OCI-LY1 (cell line): ENCODE data around the gene GOLGA3.

Experiments
- H2AFZ ChIP-seq: fragments of 200-600 bp; sonication (generic), shearing (Covaris generic); 2 replicates; pipeline ENCODE4 v1.6.0; 2014; ENCODE audit warnings: antibody characterized with exemption, mild to moderate bottlenecking, low read length
- H3F3A ChIP-seq: fragments of 200-600 bp; sonication (generic), shearing (Covaris generic); 2 replicates; pipeline ENCODE4 v1.6.0; 2014; ENCODE audit warnings: mild to moderate bottlenecking, antibody characterized with exemption, low read length, moderate library complexity; ENCODE audit not compliant: insufficient read depth
- H3K27ac ChIP-seq: fragments of 200-600 bp; sonication (generic); 2 replicates; pipeline ENCODE4 v1.5.1; 2014; ENCODE audit warnings: low read length, mixed run types, mild to moderate bottlenecking, low read depth; ENCODE audit not compliant: poor library complexity, severe bottlenecking
- H3K27me3 ChIP-seq: fragments of 200-600 bp; sonication (generic); 2 replicates; pipeline ENCODE4 v1.6.0; 2014; ENCODE audit warnings: antibody characterized with exemption, mild to moderate bottlenecking, low read length, moderate library complexity; ENCODE audit not compliant: insufficient read depth
- H3K36me3 ChIP-seq: fragments of 200-600 bp; sonication (generic); 2 replicates; pipeline ENCODE4 v1.6.1; 2014; ENCODE audit warnings: mild to moderate bottlenecking, antibody characterized with exemption, low read length, moderate library complexity, mixed read lengths; ENCODE audit not compliant: insufficient read depth
- H3K4me1 ChIP-seq: fragments of 200-600 bp; sonication (generic); 2 replicates; pipeline ENCODE4 v1.5.1; 2014; ENCODE audit warnings: mild to moderate bottlenecking, low read length, moderate library complexity; ENCODE audit not compliant: insufficient read depth, severe bottlenecking
- H3K4me2 ChIP-seq: fragments of 200-600 bp; sonication (generic), shearing (Covaris generic); 2 replicates; pipeline ENCODE4 v1.6.1; 2014; ENCODE audit warnings: low read length
- H3K4me3 ChIP-seq: fragments of 200-600 bp; sonication (generic); 2 replicates; pipeline ENCODE4 v1.5.1; 2014; ENCODE audit warnings: low read length, low read depth, mild to moderate bottlenecking, mixed read lengths; ENCODE audit not compliant: poor library complexity, severe bottlenecking
- H3K79me2 ChIP-seq: fragments of 200-600 bp; shearing (Covaris generic); 2 replicates; pipeline ENCODE4 v1.6.1; 2016; ENCODE audit warnings: mixed run types, low read length, mixed read lengths; ENCODE audit not compliant: insufficient read depth
- H3K9ac ChIP-seq: fragments of 200-600 bp; sonication (generic), shearing (Covaris generic); 2 replicates; pipeline ENCODE4 v1.6.1; 2014; ENCODE audit warnings: mild to moderate bottlenecking, low read length, mixed read lengths
- H3K9me2 ChIP-seq: fragments of 200-600 bp; sonication (generic), shearing (Covaris generic); 2 replicates; pipeline ENCODE4 v1.6.1; 2014; ENCODE audit warnings: low read depth, mild to moderate bottlenecking, low read length, mixed read lengths
- H3K9me3 ChIP-seq: fragments of 200-600 bp; shearing (Covaris generic); 2 replicates; pipeline ENCODE4 v1.6.1; 2014; ENCODE audit warnings: low read length, mixed read lengths
- H4K20me1 ChIP-seq: fragments of 200-600 bp; sonication (generic), shearing (Covaris generic); 2 replicates; pipeline ENCODE4 v1.6.0; 2016; ENCODE audit warnings: mild to moderate bottlenecking, low read length; ENCODE audit not compliant: insufficient read depth
- CTCF ChIP-seq: fragments of 200-600 bp; sonication (generic), shearing (Covaris generic); IDR thresholded peaks from 2 replicates; pipeline ENCODE4 v1.5.1; 2017; ENCODE audit warnings: mild to moderate bottlenecking, antibody characterized with exemption, low read length, moderate library complexity, mixed read lengths
- EZH2 ChIP-seq: fragments of 200-600 bp; sonication (generic), shearing (Covaris generic); IDR thresholded peaks from 2 replicates; pipeline ENCODE4 v1.8.0; 2017; ENCODE audit warnings: borderline replicate concordance, mixed run types, mild to moderate bottlenecking, antibody characterized with exemption, low read length, moderate library complexity, mixed read lengths

The GOLGA3 gene

GRCh38 chr12:132734206-132734605 lies 94.5 kb downstream of the GOLGA3 start:
- Histone ChIP-seq H3K9me3 (no peaks in the 10 kb centered on the region), H3K4me1 (no peaks in the 10 kb centered on the region), H4K20me1 (no peaks in the 10 kb centered on the region), H3K27ac (no peak overlapping the region), H3K9ac (no peak overlapping the region), H3K27me3 (no peaks in the 10 kb centered on the region), H3K9me2 (no peaks in the 10 kb centered on the region), H2AFZ (no peak overlapping the region), H3K79me2 (no peaks in the 10 kb centered on the region), H3F3A (no peaks in the 10 kb centered on the region), H3K4me3 (no peak overlapping the region), H3K36me3 (peaks cover 94% of the 10 kb centered on the region), H3K4me2 (no peak overlapping the region)
- TF ChIP-seq CTCF (no peak), EZH2 (no peak)

GRCh38 chr12:132731574-132731973 lies 97.1 kb downstream of the GOLGA3 start:
- no peak for TF ChIP-seq CTCF
- TF ChIP-seq EZH2, result no peak
- peaks cover 94% of the 10 kb centered on the region for H3K36me3 ChIP-seq
- H3K79me2 ChIP-seq, result no peaks in the 10 kb centered on the region
- no peaks in the 10 kb centered on the region for H4K20me1 ChIP-seq
- H3K9me2 ChIP-seq, result no peaks in the 10 kb centered on the region
- 0 out of 2 replicates have a peak, but pooled peaks cover 1% of the 10 kb centered on the region for H3F3A ChIP-seq
- no peaks in the 10 kb centered on the region for H3K27me3 ChIP-seq
- H3K4me2 ChIP-seq, result no peak overlapping the region
- no peak overlapping the region for H3K4me3 ChIP-seq
- no peaks in the 10 kb centered on the region for H3K9me3 ChIP-seq
- H2AFZ ChIP-seq, result no peak overlapping the region
- no peak overlapping the region for H3K27ac ChIP-seq
- no peaks in the 10 kb centered on the region for H3K4me1 ChIP-seq
- no peak overlapping the region for H3K9ac ChIP-seq

GRCh38 chr12:132730353-132730752 lies 98.3 kb downstream of the GOLGA3 start:
- Histone ChIP-seq H3K27ac (no peak overlapping the region), H3K36me3 (peaks cover 96% of the 10 kb centered on the region), H2AFZ (no peak overlapping the region), H3K4me1 (no peaks in the 10 kb centered on the region), H3K4me3 (no peak overlapping the region), H3K9ac (no peak overlapping the region), H3K9me2 (no peaks in the 10 kb centered on the region), H3K27me3 (no peaks in the 10 kb centered on the region), H3K9me3 (no peaks in the 10 kb centered on the region), H3F3A (0 out of 2 replicates have a peak, but pooled peaks cover 11% of the 10 kb centered on the region), H4K20me1 (no peaks in the 10 kb centered on the region), H3K79me2 (no peaks in the 10 kb centered on the region), H3K4me2 (no peak overlapping the region)
- TF ChIP-seq EZH2 (no peak), CTCF (no peak)
